GM12878 (cell line): Measurements from ENCODE around the gene PCP2. TPM values are rescaled to one million over a fixed set of nuclear protein-coding genes. Genes with fewer than 3 reads are reported as not detected.
A peak's percentile ranks its signal among the peaks of the same experiment; 100 is the strongest.

Experiments used
- ATAC-seq: fragments of 200-7000 bp; cut with Tn5 transposase; 3 replicates; pipeline ENCODE4 v1.9.1; 2020; ENCODE audit warnings: mild to moderate bottlenecking, moderate library complexity
- BruUV-seq: library from RNA; stranded (reverse); fragments of 400-500 nt; replicated peaks from 2 replicates; lab custom pipeline; 2021; lab: Mats Ljungman, UMichigan
- CTCF ChIA-PET: fragments of 300-600 bp; sonication (Branson Sonifier 250); formaldehyde crosslinking; extraction: SDS; loops from one replicate; lab custom pipeline; 2021; ENCODE audit warnings: inconsistent platforms; lab: Yijun Ruan, JAX
- POLR2A ChIA-PET: fragments of 350-600 bp; formaldehyde crosslinking; extraction: SDS; loops from one replicate; lab custom pipeline; 2021; ENCODE audit warnings: inconsistent platforms; lab: Charles Lee
- RAD21 ChIA-PET: fragments of 300-600 bp; sonication (Branson Sonifier 250); formaldehyde crosslinking; loops from one replicate; lab custom pipeline; 2023; ENCODE audit warnings: antibody characterized with exemption; ENCODE audit not compliant: unreplicated experiment; lab: Charles Lee
- SMC1A ChIA-PET: fragments of 300-600 bp; sonication (Branson Sonifier 250); formaldehyde crosslinking; loops from one replicate; lab custom pipeline; 2023; ENCODE audit not compliant: unreplicated experiment, uncharacterized antibody; lab: Charles Lee
- DNase-seq: peaks from one replicate; pipeline ENCODE4 v3.0.0-alpha.2; 2011; ENCODE audit warnings: low read depth, low spot score
- FAIRE-seq: peaks from 3 replicates; lab custom pipeline; 2011; peaks lifted over from hg19 to GRCh38; lab: Jason Lieb, UNC
- H2AFZ ChIP-seq: 2 replicates; pipeline ENCODE4 v1.6.0; 2011; ENCODE audit warnings: low read depth, low read length, control low read depth; ENCODE audit not compliant: control insufficient read depth
- H3K27ac ChIP-seq: 2 replicates; pipeline ENCODE4 v1.5.1; 2011; ENCODE audit warnings: control low read depth; ENCODE audit not compliant: control insufficient read depth, insufficient read depth
- H3K27me3 ChIP-seq, 2 experiments: replicated peaks in 1 of 2; 2 replicates each; pipeline versions ENCODE4 v1.6.0 to v1.6.1; 2011; ENCODE audit warnings: low read length in 1 of 2; ENCODE audit not compliant: control insufficient read depth in 2 of 2, insufficient read depth in 2 of 2
- H3K36me3 ChIP-seq, 2 experiments: 2 replicates each; pipeline ENCODE4 v1.5.1; 2011; ENCODE audit warnings: low read length in 1 of 2; ENCODE audit not compliant: control insufficient read depth in 2 of 2, insufficient read depth in 2 of 2
- H3K4me1 ChIP-seq: 2 replicates; pipeline ENCODE4 v1.6.1; 2011; ENCODE audit warnings: mild to moderate bottlenecking, low read length, moderate library complexity, mixed read lengths; ENCODE audit not compliant: control insufficient read depth, insufficient read depth
- H3K4me2 ChIP-seq: 2 replicates; pipeline ENCODE4 v1.6.0; 2011; ENCODE audit warnings: control low read depth; ENCODE audit not compliant: control insufficient read depth, insufficient read depth
- H3K4me3 ChIP-seq: fragments of 200-600 bp; sonication (generic); 2 replicates; pipeline ENCODE4 v1.5.1; 2016
- H3K79me2 ChIP-seq: 2 replicates; pipeline ENCODE4 v1.6.0; 2011; ENCODE audit warnings: low read length; ENCODE audit not compliant: control insufficient read depth, insufficient read depth
- H3K9ac ChIP-seq: 2 replicates; pipeline ENCODE4 v1.8.0; 2011; ENCODE audit warnings: low read length, control low read depth, mixed read lengths; ENCODE audit not compliant: control insufficient read depth, insufficient read depth
- H3K9me3 ChIP-seq: replicated peaks from 3 replicates; pipeline ENCODE4 v1.5.1; 2011; ENCODE audit warnings: mild to moderate bottlenecking, low read length; ENCODE audit not compliant: control insufficient read depth, insufficient read depth
- H4K20me1 ChIP-seq: 2 replicates; pipeline ENCODE4 v1.6.0; 2011; ENCODE audit not compliant: control insufficient read depth, insufficient read depth
- ATF7 ChIP-seq: fragments of 450-650 bp; IDR thresholded peaks from 2 replicates; pipeline ENCODE4 v1.6.1; 2016; ENCODE audit warnings: low read depth, mild to moderate bottlenecking
- BCL11A ChIP-seq: IDR thresholded peaks from 2 replicates; pipeline ENCODE4 v1.6.1; 2011; ENCODE audit warnings: low read depth, low read length
- BCL3 ChIP-seq: IDR thresholded peaks from 2 replicates; pipeline ENCODE4 v1.6.1; 2011; ENCODE audit warnings: borderline replicate concordance, low read depth, mild to moderate bottlenecking, moderate library complexity, low read length; ENCODE audit not compliant: insufficient read depth, poor library complexity, severe bottlenecking
- CTCF ChIP-seq, 3 experiments: IDR thresholded peaks in 2 of 3; conservative IDR thresholded peaks in 1 of 3; 2 replicates each; pipeline ENCODE4 v1.5.1; 2011; ENCODE audit warnings: low read depth in 3 of 3, low read length in 3 of 3, mild to moderate bottlenecking in 3 of 3, control low read depth in 2 of 3, moderate library complexity in 2 of 3, inconsistent platforms in 1 of 3, mixed read lengths in 1 of 3; ENCODE audit not compliant: control insufficient read depth in 2 of 3, insufficient read depth in 1 of 3; ENCODE audit errors: extremely low read depth in 1 of 3
- MAX ChIP-seq: IDR thresholded peaks from 2 replicates; pipeline ENCODE4 v1.6.1; 2012; ENCODE audit warnings: low read depth, low read length, improper control_type of control experiment
- NBN ChIP-seq: fragments of 450-650 bp; IDR thresholded peaks from 2 replicates; pipeline ENCODE4 v1.6.1; 2016
- NFIC ChIP-seq: IDR thresholded peaks from 2 replicates; pipeline ENCODE4 v1.6.1; 2012; ENCODE audit warnings: low read depth, mild to moderate bottlenecking, inconsistent platforms, low read length, moderate library complexity
- NR2C1 ChIP-seq: fragments of 450-650 bp; IDR thresholded peaks from 2 replicates; pipeline ENCODE4 v1.6.1; 2017; ENCODE audit warnings: antibody characterized with exemption, mild to moderate bottlenecking, moderate library complexity
- RELB ChIP-seq: fragments of 450-650 bp; IDR thresholded peaks from 2 replicates; pipeline ENCODE4 v1.6.1; 2017; ENCODE audit warnings: low read depth, mild to moderate bottlenecking, moderate library complexity
- REST ChIP-seq: IDR thresholded peaks from 2 replicates; pipeline ENCODE4 v1.6.1; 2012; ENCODE audit warnings: mild to moderate bottlenecking, low read depth, low read length
- TARDBP ChIP-seq: IDR thresholded peaks from 2 replicates; pipeline ENCODE4 v1.6.1; 2016; ENCODE audit warnings: borderline replicate concordance
- ZNF24 ChIP-seq: fragments of 450-650 bp; IDR thresholded peaks from 2 replicates; pipeline ENCODE4 v1.6.1; 2017; ENCODE audit warnings: antibody characterized with exemption, mild to moderate bottlenecking
- WGBS: methylation state at CpG from one replicate; pipeline ENCODE4 v1.1.6; 2016; ENCODE audit warnings: low lambda C conversion rate; ENCODE audit not compliant: insufficient replicate concordance, insufficient coverage; ENCODE audit errors: missing lambda C conversion rate; 5-methylcytosine and 5-hydroxymethylcytosine counted together
- in situ Hi-C: fragments of 300-500 bp; cut with MboI; formaldehyde crosslinking; loops from 9 replicates; pipeline ENCODE4 v1.14.3; 2018; ENCODE audit warnings: mixed read lengths
- intact Hi-C: fragments of 100-400 bp; cut with micrococcal nuclease; formaldehyde crosslinking; loops from one replicate; pipeline ENCODE4 v1.14.2; 2022; ENCODE audit not compliant: unreplicated experiment
- polyA plus RNA-seq, 11 experiments: library from polyadenylated mRNA; depleted of rRNA in 4 of 11; unstranded in 6 of 11; stranded (reverse) in 5 of 11; fragments of >200 nt; fragmentation: Nextera tagmentation in 4 of 11; fragmentation: Illumina TruSeq in 1 of 11; extraction: Ambion mirVana in 4 of 11; extraction: Trizol in 1 of 11; gene quantifications; 1 replicate in 1 of 11; 2 replicates in 10 of 11; pipeline versions ENCODE4 v1.2.1 to v1.2.3, GENCODE V29; 2011 to 2016; ENCODE audit warnings: inconsistent platforms in 2 of 11, missing spikeins in 2 of 11, low read depth in 1 of 11
- total RNA-seq, 4 experiments: library from RNA; depleted of rRNA in 3 of 4; stranded (reverse); fragments of >200 nt in 3 of 4; fragmentation: Illumina TruSeq in 1 of 4; extraction: Trizol in 1 of 4; gene quantifications; 2 replicates each; pipeline versions ENCODE4 v1.2.1 to v1.2.3, GENCODE V29; 2013 to 2021

PCP2 gene
- total and polyA plus RNA-seq, 10 of the 15 experiments (the other 5 are each of a cell fraction or from before 2014, with no cell fraction given) = 0.10 to 0.62 (median 0.31) TPM; not detected in 5

- Histone ChIP-seq H3K27ac (peak overlapping the region; percentile 97), H3K9ac (peak overlapping the region; percentile 97), H2AFZ (peak overlapping the region; percentile 91; the same call in 1 of the 2 replicates), H3K4me3 (peak overlapping the region; percentile 85), H3K9me3 (no peaks in the 10 kb centered on the region), H3K4me1 (peaks cover 31% of the 10 kb centered on the region), H4K20me1 (no peaks in the 10 kb centered on the region), H3K4me2 (peak overlapping the region; percentile 88), H3K36me3 (peaks cover 0 to 3% of the 10 kb centered on the region in 2 experiments; a peak in 3 of 4 replicates), H3K27me3 (no peaks in the 10 kb centered on the region), H3K79me2 (peaks cover 23% of the 10 kb centered on the region)
- intact Hi-C loops = loop anchor here (10.0 kb wide), 1 partner anchor 223 kb away; the partner anchor contains the start of gene MAP2K7
- POLR2A ChIA-PET = interaction anchor here (0.7 to 1.9 kb wide), 6 partner anchors 14 to 294 kb away, joined by 3 to 10 read pairs (median 6); no protein-coding TSS in a partner anchor
- RAD21 ChIA-PET = interaction anchor here (0.6 to 1.7 kb wide), 22 partner anchors 15 to 582 kb away, joined by 3 to 23 read pairs (median 4); partner anchors contain the start of genes FCER2 and SNAPC2
- FAIRE-seq (peak; percentile 72), DNase-seq (no peak), ATAC-seq (peak; percentile 69)
- WGBS = 9% methylated on average over 37 of the region's 43 CpGs
- SMC1A ChIA-PET = interaction anchor here (0.6 to 2.9 kb wide), 20 partner anchors 14 to 612 kb away, joined by 3 to 26 read pairs (median 3); partner anchors contain the start of genes FCER2 and ZNF557
- CTCF ChIA-PET = interaction anchor here (0.6 to 2.5 kb wide), 45 partner anchors 13 to 580 kb away, joined by 3 to 40 read pairs (median 4); partner anchors contain the start of genes CD209, FCER2, MAP2K7 and RETN
- in situ Hi-C loops = loop anchor here (5.0 kb wide), 1 partner anchor 114 kb away; no protein-coding TSS in a partner anchor
- BruUV-seq = no TSS peak
- TF ChIP-seq NR2C1 = no peak
- 0 out of 2 replicates have a peak, but pooled peaks have one; percentile 41 for TF ChIP-seq TARDBP
- TF ChIP-seq ATF7 = peak; percentile 23; the same call in 1 of the 2 replicates
- peak; percentile 56 to 75 (median 62) for TF ChIP-seq CTCF (IDR thresholded peaks at IDR 0.05 in 2 of 3, conservative IDR thresholded peaks at IDR 0.05 in 1 of 3; ENCODE audit: control insufficient read depth in 2 of 3, extremely low read depth in 1 of 3, insufficient read depth in 1 of 3, low read depth in 3 of 3, low read length in 3 of 3)
- no peak for TF ChIP-seq NFIC
- TF ChIP-seq BCL3 = peak; percentile 5
- no peak for TF ChIP-seq BCL11A
- TF ChIP-seq MAX = peak; percentile 16; the same call in 1 of the 2 replicates
- 0 out of 2 replicates have a peak, but pooled peaks have one; percentile 37 for TF ChIP-seq RELB
- TF ChIP-seq NBN = peak; percentile 59
- TF ChIP-seq REST = no peak
- TF ChIP-seq ZNF24 = no peak
Observed at GRCh38 chr19:7681340-7682174, 48.0 kb upstream of the PCP2 start.
